Effector memory CD8-positive, alpha-beta T cell (primary cell): Measurements from ENCODE around the gene CRIP1.

ENCODE experiments used
- ATAC-seq: fragments of 150-1000 bp; cut with Tn5 transposase; replicated peaks from 2 replicates; pipeline ENCODE4 v1.10.0; 2021; ENCODE audit warnings: mild to moderate bottlenecking, moderate library complexity
- DNase-seq, 3 experiments: peaks; one replicate each; pipeline ENCODE4 v3.0.0; 2021
- H3K27ac Mint-ChIP-seq, 2 donors: one replicate each; pipeline ENCODE4 v1.8.0; 2022; ENCODE audit warnings: mild to moderate bottlenecking in 2 of 2, mixed read lengths in 2 of 2, moderate library complexity in 2 of 2
- H3K27me3 Mint-ChIP-seq, 2 donors: one replicate each; pipeline ENCODE4 v1.8.0; 2022; ENCODE audit warnings: mixed read lengths in 2 of 2
- H3K36me3 Mint-ChIP-seq: one replicate; pipeline ENCODE4 v1.8.0; 2022; ENCODE audit warnings: mild to moderate bottlenecking, moderate library complexity, mixed read lengths; ENCODE audit not compliant: insufficient read depth
- H3K4me1 Mint-ChIP-seq, 2 donors: one replicate each; pipeline ENCODE4 v1.8.0; 2022; ENCODE audit warnings: low read depth in 2 of 2, mixed read lengths in 2 of 2
- H3K4me3 Mint-ChIP-seq, 2 donors: one replicate each; pipeline ENCODE4 v1.8.0; 2022; ENCODE audit warnings: mild to moderate bottlenecking in 2 of 2, mixed read lengths in 2 of 2, moderate library complexity in 2 of 2
- H3K9me3 Mint-ChIP-seq, 2 donors: one replicate each; pipeline ENCODE4 v1.8.0; 2022; ENCODE audit warnings: mixed read lengths in 2 of 2

CRIP1 gene

GRCh38 chr14:105492971-105493871 lies 6.5 kb downstream of the CRIP1 start:
- Mint-ChIP-seq H3K4me1 (peaks cover 21 to 22% of the 10 kb centered on the region in 2 donors), H3K27ac (peak overlapping the region in 1 of 2 donors; percentile 100), H3K4me3 (peak overlapping the region in 1 of 2 donors; percentile 51), H3K36me3 (peaks cover 96% of the 10 kb centered on the region), H3K9me3 (no peaks in the 10 kb centered on the region), H3K27me3 (no peaks in the 10 kb centered on the region)
- DNase-seq (peak in 1 of 3 experiments; percentile 4), ATAC-seq (no peak)

GRCh38 chr14:105493921-105494605 lies 7.4 kb downstream of the CRIP1 start:
- Mint-ChIP-seq H3K36me3 (peaks cover 96% of the 10 kb centered on the region), H3K27me3 (no peaks in the 10 kb centered on the region), H3K9me3 (no peaks in the 10 kb centered on the region), H3K4me3 (no peak overlapping the region), H3K4me1 (peaks cover 13 to 17% of the 10 kb centered on the region in 2 donors), H3K27ac (peak overlapping the region; percentile 65 to 77)
- ATAC-seq (no peak), DNase-seq (no peak)

- ATAC-seq (no peak), DNase-seq (no peak)
- Mint-ChIP-seq H3K9me3 (no peaks in the 10 kb centered on the region), H3K4me1 (peaks cover 8 to 12% of the 10 kb centered on the region in 2 donors), H3K27me3 (no peaks in the 10 kb centered on the region), H3K27ac (peak overlapping the region; percentile 51 to 65), H3K36me3 (peaks cover 95% of the 10 kb centered on the region), H3K4me3 (no peak overlapping the region)
Measured at GRCh38 chr14:105494606-105494929, 7.9 kb downstream of the CRIP1 start.

GRCh38 chr14:105495101-105495989 lies 8.7 kb downstream of the CRIP1 start:
- Mint-ChIP-seq H3K36me3 (peaks cover 95% of the 10 kb centered on the region), H3K4me1 (peaks cover 5 to 11% of the 10 kb centered on the region in 2 donors), H3K27ac (peak overlapping the region; percentile 65 to 92), H3K9me3 (no peaks in the 10 kb centered on the region), H3K27me3 (no peaks in the 10 kb centered on the region), H3K4me3 (no peak overlapping the region)
- no peak for DNase-seq
- no peak for ATAC-seq

- no peaks in the 10 kb centered on the region for H3K27me3 Mint-ChIP-seq
- H3K27ac Mint-ChIP-seq: peak overlapping the region; percentile 68 to 92
- H3K9me3 Mint-ChIP-seq: no peaks in the 10 kb centered on the region
- peak in 1 of 3 experiments; percentile 2 for DNase-seq
- no peak overlapping the region for H3K4me3 Mint-ChIP-seq
- peaks cover 95% of the 10 kb centered on the region for H3K36me3 Mint-ChIP-seq
- peaks cover 5 to 12% of the 10 kb centered on the region in 2 donors for H3K4me1 Mint-ChIP-seq
- ATAC-seq: no peak
Measured at GRCh38 chr14:105495990-105496830, 9.5 kb downstream of the CRIP1 start.

GRCh38 chr14:105496831-105497591 lies 10.3 kb downstream of the CRIP1 start:
- Mint-ChIP-seq H3K4me3 (peak overlapping the region in 1 of 2 donors; percentile 33), H3K27me3 (no peaks in the 10 kb centered on the region), H3K4me1 (peaks cover under 1 to 8% of the 10 kb centered on the region in 2 donors), H3K9me3 (no peaks in the 10 kb centered on the region), H3K27ac (peak overlapping the region in 1 of 2 donors; percentile 92), H3K36me3 (peaks cover 95% of the 10 kb centered on the region)
- DNase-seq (peak in 1 of 3 experiments; percentile 7), ATAC-seq (no peak)

GRCh38 chr14:105497671-105498429 lies 11.2 kb downstream of the CRIP1 start:
- Mint-ChIP-seq H3K27me3 (peaks cover 0 to 5% of the 10 kb centered on the region in 2 donors), H3K4me3 (peak overlapping the region in 1 of 2 donors; percentile 33), H3K4me1 (peaks cover 0 to 9% of the 10 kb centered on the region in 2 donors)

GRCh38 chr14:105498430-105499255 lies 12.0 kb downstream of the CRIP1 start:
- Mint-ChIP-seq H3K9me3 (no peaks in the 10 kb centered on the region), H3K36me3 (peaks cover 95% of the 10 kb centered on the region), H3K27me3 (peaks cover 0 to 11% of the 10 kb centered on the region in 2 donors), H3K4me3 (peak overlapping the region in 1 of 2 donors; percentile 12), H3K4me1 (peaks cover 0 to 5% of the 10 kb centered on the region in 2 donors), H3K27ac (peak overlapping the region; percentile 60 to 92)
- DNase-seq (no peak), ATAC-seq (no peak)

More at GRCh38 chr14:105497671-105498429, 11.2 kb downstream of the CRIP1 start:
- Mint-ChIP-seq H3K27ac (peak overlapping the region; percentile 60 to 92), H3K36me3 (peaks cover 95% of the 10 kb centered on the region), H3K9me3 (no peaks in the 10 kb centered on the region)
- ATAC-seq (no peak), DNase-seq (no peak)

- Mint-ChIP-seq H3K27ac (peak overlapping the region in 1 of 2 donors; percentile 92), H3K4me3 (peak overlapping the region in 1 of 2 donors; percentile 12), H3K36me3 (peaks cover 93% of the 10 kb centered on the region), H3K27me3 (peaks cover 0 to 11% of the 10 kb centered on the region in 2 donors), H3K9me3 (no peaks in the 10 kb centered on the region), H3K4me1 (peaks cover 0 to 5% of the 10 kb centered on the region in 2 donors)
- ATAC-seq (no peak), DNase-seq (peak in 1 of 3 experiments; percentile 3)
Measured at GRCh38 chr14:105499256-105500035, 12.8 kb downstream of the CRIP1 start.

GRCh38 chr14:105500036-105500725 lies 13.5 kb downstream of the CRIP1 start:
- H3K9me3 Mint-ChIP-seq: no peaks in the 10 kb centered on the region
- H3K4me3 Mint-ChIP-seq: no peak overlapping the region
- peaks cover 0 to 11% of the 10 kb centered on the region in 2 donors for H3K27me3 Mint-ChIP-seq
- ATAC-seq (no peak), DNase-seq (no peak)
- peaks cover 0 to 5% of the 10 kb centered on the region in 2 donors for H3K4me1 Mint-ChIP-seq
- peak overlapping the region; percentile 22 to 92 for H3K27ac Mint-ChIP-seq
- peaks cover 92% of the 10 kb centered on the region for H3K36me3 Mint-ChIP-seq
